Karpas-422 (cell line): Measurements from ENCODE around the gene PCDHB3. TPM values are rescaled to one million over a fixed set of nuclear protein-coding genes. Genes with fewer than 3 reads are reported as not detected.
"Not testable (repeated sequence)": the region's sequence is repeated elsewhere in the genome, so short reads cannot be mapped to it uniquely, and the experiment has no call there.

Experiments
- DNase-seq: peaks from one replicate; pipeline ENCODE4 v3.0.0-alpha.2; 2015
- H2AFZ ChIP-seq: fragments of 200-600 bp; sonication (generic); 2 replicates; pipeline ENCODE4 v1.6.1; 2014; ENCODE audit warnings: antibody characterized with exemption, low read length, mixed read lengths
- H3K27ac ChIP-seq: fragments of 200-600 bp; sonication (generic); 2 replicates; pipeline ENCODE4 v1.5.1; 2014; ENCODE audit warnings: mild to moderate bottlenecking, low read length, moderate library complexity
- H3K27me3 ChIP-seq: fragments of 200-600 bp; sonication (generic); 2 replicates; pipeline ENCODE4 v1.6.1; 2014; ENCODE audit warnings: low read length, mixed read lengths
- H3K36me3 ChIP-seq: fragments of 200-600 bp; sonication (generic); 2 replicates; pipeline ENCODE4 v1.6.1; 2014; ENCODE audit warnings: low read length, mixed read lengths; ENCODE audit not compliant: insufficient read depth
- H3K4me1 ChIP-seq: fragments of 200-600 bp; sonication (generic); 2 replicates; pipeline ENCODE4 v1.6.1; 2014; ENCODE audit warnings: mild to moderate bottlenecking, low read length, mixed read lengths
- H3K4me2 ChIP-seq: fragments of 200-600 bp; sonication (generic); 2 replicates; pipeline ENCODE4 v1.6.1; 2014; ENCODE audit warnings: low read length, low read depth, mild to moderate bottlenecking; ENCODE audit not compliant: poor library complexity, severe bottlenecking
- H3K4me3 ChIP-seq: fragments of 200-600 bp; sonication (generic); 2 replicates; pipeline ENCODE4 v1.5.1; 2014; ENCODE audit warnings: mild to moderate bottlenecking, antibody characterized with exemption, low read length, mixed read lengths
- H3K79me2 ChIP-seq: fragments of 200-600 bp; sonication (generic); 2 replicates; pipeline ENCODE4 v1.6.1; 2014; ENCODE audit warnings: mild to moderate bottlenecking, low read length, mixed read lengths
- H3K9ac ChIP-seq: fragments of 200-600 bp; sonication (generic); 2 replicates; pipeline ENCODE4 v1.6.0; 2014; ENCODE audit warnings: low read length
- H3K9me2 ChIP-seq: fragments of 200-600 bp; sonication (generic), shearing (Covaris generic); replicated peaks from 2 replicates; pipeline ENCODE4 v1.6.0; 2014; ENCODE audit warnings: mild to moderate bottlenecking, low read length, moderate library complexity; ENCODE audit not compliant: insufficient read depth
- H3K9me3 ChIP-seq: fragments of 300-700, 200-600 bp; sonication (generic); 2 replicates; pipeline ENCODE4 v1.6.1; 2014; ENCODE audit warnings: low read length, mixed read lengths
- H4K20me1 ChIP-seq: fragments of 200-600 bp; sonication (generic); 2 replicates; pipeline ENCODE4 v1.6.1; 2014; ENCODE audit warnings: mild to moderate bottlenecking, antibody characterized with exemption, low read length, low read depth; ENCODE audit not compliant: insufficient read depth
- total RNA-seq: library from RNA; depleted of rRNA; stranded (reverse); fragments of >200 nt; shearing (Covaris generic); gene quantifications from 2 replicates; pipeline ENCODE4 v1.2.3, GENCODE V29; 2014; ENCODE audit warnings: low replicate concordance

PCDHB3 gene
- total RNA-seq, 1 experiment from 2014 or later, result not detected

- not testable (repeated sequence) for H2AFZ ChIP-seq, DNase-seq, H3K27ac ChIP-seq, H3K9me3 ChIP-seq, H3K9ac ChIP-seq, H3K4me2 ChIP-seq, H3K79me2 ChIP-seq, H3K4me3 ChIP-seq, H3K36me3 ChIP-seq, H4K20me1 ChIP-seq, H3K4me1 ChIP-seq, H3K9me2 ChIP-seq, H3K27me3 ChIP-seq
Measured at GRCh38 chr5:141123396-141124135, 23.3 kb downstream of the PCDHB3 start.

GRCh38 chr5:141127305-141127704, 27.0 kb downstream of the PCDHB3 start:
- Histone ChIP-seq H2AFZ (no peak overlapping the region), H3K4me3 (no peak overlapping the region), H3K27me3 (no peaks in the 10 kb centered on the region), H3K9me3 (no peaks in the 10 kb centered on the region), H3K27ac (no peak overlapping the region), H3K4me2 (no peak overlapping the region), H3K9ac (no peak overlapping the region), H4K20me1 (no peaks in the 10 kb centered on the region), H3K36me3 (no peaks in the 10 kb centered on the region), H3K79me2 (no peaks in the 10 kb centered on the region), H3K9me2 (no peaks in the 10 kb centered on the region), H3K4me1 (no peaks in the 10 kb centered on the region)
- no peak for DNase-seq

DNA sequence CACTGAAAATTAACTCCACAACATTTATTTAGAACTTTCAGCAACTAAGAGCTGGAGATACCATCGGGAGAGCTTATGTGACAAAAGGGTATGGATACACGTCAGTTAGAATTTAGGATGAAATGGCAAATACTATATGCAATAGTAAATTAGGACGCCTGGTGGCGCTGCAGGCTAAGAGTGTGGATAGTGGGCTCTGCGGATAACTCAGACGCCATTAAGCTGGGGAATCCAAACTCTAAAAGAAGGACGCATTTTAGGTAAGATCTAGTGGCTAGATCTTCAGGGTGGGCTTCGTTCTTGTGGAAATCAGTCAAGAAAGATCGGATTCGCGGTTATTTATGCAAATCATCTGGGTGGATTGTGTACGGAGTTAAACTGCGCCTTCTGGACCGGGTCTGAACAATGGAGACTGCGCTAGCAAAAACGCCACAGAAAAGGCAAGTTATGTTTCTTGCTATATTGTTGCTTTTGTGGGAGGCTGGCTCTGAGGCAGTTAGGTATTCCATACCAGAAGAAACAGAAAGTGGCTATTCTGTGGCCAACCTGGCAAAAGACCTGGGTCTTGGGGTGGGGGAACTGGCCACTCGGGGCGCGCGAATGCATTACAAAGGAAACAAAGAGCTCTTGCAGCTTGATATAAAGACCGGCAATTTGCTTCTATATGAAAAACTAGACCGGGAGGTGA, 34.9 kb downstream of the PCDHB3 start, which contains the start of gene PCDHB5:
Gene PCDHB5 (plus strand): TSS at position 177 of the 688 bp plus-strand sequence. CDS start 229 bp downstream, at position 406.
- peak; percentile 62 for DNase-seq
- no peak within 1 kb of the TSS for H3K4me2 ChIP-seq
- no peak within 1 kb of the TSS for H2AFZ ChIP-seq
- H3K36me3 ChIP-seq, result no peaks in the 10 kb centered on the region
- no peaks in the 10 kb centered on the region for H3K4me1 ChIP-seq
- H3K9me3 ChIP-seq, result 0 out of 2 replicates have a peak, but pooled peaks cover 2% of the 10 kb centered on the region
- no peaks in the 10 kb centered on the region for H4K20me1 ChIP-seq
- no peaks in the 10 kb centered on the region for H3K79me2 ChIP-seq
- no peaks in the 10 kb centered on the region for H3K9me2 ChIP-seq
- no peaks in the 10 kb centered on the region for H3K27me3 ChIP-seq
- no peak within 1 kb of the TSS for H3K27ac ChIP-seq
- no peak within 1 kb of the TSS for H3K4me3 ChIP-seq
- H3K9ac ChIP-seq, result no peak within 1 kb of the TSS

- Histone ChIP-seq H3K79me2 (no peaks in the 10 kb centered on the region), H3K36me3 (no peaks in the 10 kb centered on the region), H3K9ac (no peak overlapping the region), H3K9me2 (no peaks in the 10 kb centered on the region), H4K20me1 (no peaks in the 10 kb centered on the region), H3K27ac (no peak overlapping the region), H3K4me1 (no peaks in the 10 kb centered on the region), H3K4me3 (no peak overlapping the region), H3K4me2 (no peak overlapping the region), H2AFZ (no peak overlapping the region), H3K27me3 (no peaks in the 10 kb centered on the region), H3K9me3 (0 out of 2 replicates have a peak, but pooled peaks cover 2% of the 10 kb centered on the region)
- DNase-seq, result no peak
Measured at GRCh38 chr5:141135718-141136266, 35.5 kb downstream of the PCDHB3 start.

GRCh38 chr5:141137346-141137745, 37.1 kb downstream of the PCDHB3 start:
- not testable (repeated sequence) for H3K4me3 ChIP-seq, H3K9me3 ChIP-seq, H2AFZ ChIP-seq, DNase-seq, H3K27me3 ChIP-seq, H3K36me3 ChIP-seq, H3K4me2 ChIP-seq, H3K4me1 ChIP-seq, H3K79me2 ChIP-seq, H4K20me1 ChIP-seq, H3K9me2 ChIP-seq, H3K9ac ChIP-seq, H3K27ac ChIP-seq

- Histone ChIP-seq H3K79me2 (no peaks in the 10 kb centered on the region), H3K9me3 (no peaks in the 10 kb centered on the region), H3K9me2 (no peaks in the 10 kb centered on the region), H4K20me1 (no peaks in the 10 kb centered on the region), H3K4me1 (no peaks in the 10 kb centered on the region), H3K27ac (no peak within 1 kb of the TSS), H3K9ac (no peak within 1 kb of the TSS), H3K36me3 (no peaks in the 10 kb centered on the region), H3K4me3 (no peak within 1 kb of the TSS), H3K27me3 (no peaks in the 10 kb centered on the region), H3K4me2 (no peak within 1 kb of the TSS), H2AFZ (no peak within 1 kb of the TSS)
- DNase-seq, result peak; percentile 63
Measured at GRCh38 chr5:141149812-141150211, 49.5 kb downstream of the PCDHB3 start, which contains the start of gene PCDHB6. Gene PCDHB6, plus strand, starts transcription at chr5:141150057. Its CDS starts 201 bp downstream, at chr5:141150258.

- Histone ChIP-seq H3K79me2 (no peaks in the 10 kb centered on the region), H3K9ac (no peak overlapping the region), H4K20me1 (no peaks in the 10 kb centered on the region), H2AFZ (no peak overlapping the region), H3K4me2 (no peak overlapping the region), H3K4me1 (no peaks in the 10 kb centered on the region), H3K27me3 (no peaks in the 10 kb centered on the region), H3K36me3 (no peaks in the 10 kb centered on the region), H3K4me3 (no peak overlapping the region), H3K27ac (no peak overlapping the region), H3K9me3 (no peaks in the 10 kb centered on the region), H3K9me2 (no peaks in the 10 kb centered on the region)
- DNase-seq, result no peak
Measured at GRCh38 chr5:141150224-141150992, 50.1 kb downstream of the PCDHB3 start.

DNA sequence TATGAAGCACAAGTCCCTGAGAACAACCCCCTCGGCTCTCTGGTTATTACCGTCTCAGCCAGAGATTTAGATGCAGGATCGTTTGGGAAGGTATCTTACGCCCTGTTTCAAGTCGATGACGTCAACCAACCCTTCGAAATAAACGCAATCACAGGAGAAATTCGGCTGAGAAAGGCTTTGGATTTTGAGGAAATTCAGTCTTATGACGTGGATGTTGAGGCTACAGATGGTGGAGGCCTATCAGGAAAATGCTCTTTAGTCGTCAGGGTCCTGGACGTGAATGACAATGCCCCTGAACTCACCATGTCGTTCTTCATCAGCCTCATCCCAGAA, 50.7 kb downstream of the PCDHB3 start:
- Histone ChIP-seq H3K4me2 (no peak overlapping the region), H3K4me1 (no peaks in the 10 kb centered on the region), H3K9ac (no peak overlapping the region), H3K27ac (no peak overlapping the region), H3K9me3 (no peaks in the 10 kb centered on the region), H3K27me3 (no peaks in the 10 kb centered on the region), H3K4me3 (no peak overlapping the region), H3K36me3 (no peaks in the 10 kb centered on the region), H3K79me2 (no peaks in the 10 kb centered on the region), H4K20me1 (no peaks in the 10 kb centered on the region), H3K9me2 (no peaks in the 10 kb centered on the region), H2AFZ (no peak overlapping the region)
- no peak for DNase-seq
